Stimulated activated CD8-positive, alpha-beta memory T cell treated with anti-CD3 and anti-CD28 coated beads, Interleukin-12 subunit alpha, Interleukin-12 subunit beta, amount 100 ng/mL, for 1 hour (primary cell): ENCODE results near the gene EHD4.

Source experiments
- DNase-seq: peaks from one replicate; pipeline ENCODE4 v3.0.0-alpha.2; 2020; ENCODE audit warnings: low read depth

EHD4 gene

DNA sequence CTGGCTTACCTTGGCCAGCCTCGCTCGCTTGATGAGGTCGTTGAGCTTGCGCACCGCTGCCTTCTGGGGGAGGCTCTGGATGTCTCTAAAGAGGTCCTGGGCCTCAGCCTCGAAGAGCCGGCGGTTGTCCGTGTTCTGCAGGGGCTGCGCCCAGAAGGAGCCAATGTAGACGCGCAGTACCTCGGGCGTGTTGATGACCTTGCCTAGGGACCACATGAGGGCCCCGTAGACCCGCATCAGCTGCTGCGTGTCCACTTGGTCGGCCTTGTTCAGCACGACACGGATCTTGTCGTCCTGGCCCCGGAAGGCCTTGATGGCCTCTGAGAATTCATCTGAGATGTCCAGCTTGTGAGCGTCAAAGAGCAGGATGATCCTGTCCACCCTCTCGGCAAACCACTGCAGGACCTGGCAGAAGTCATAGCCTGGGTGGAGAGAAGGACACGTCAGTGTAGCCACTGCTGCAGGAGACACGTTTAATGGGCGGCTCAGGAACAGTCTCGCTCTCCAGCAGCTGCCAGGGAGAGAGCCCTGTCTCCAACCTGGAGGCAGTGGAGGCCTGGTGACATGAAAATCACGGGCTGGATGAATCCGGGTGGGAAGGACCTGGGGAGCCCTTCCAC is 53.0 kb downstream of the EHD4 start:
- no peak for DNase-seq

GRCh38 chr15:41918506-41919126 is 53.7 kb downstream of the EHD4 start:
- no peak for DNase-seq

- DNase-seq, result no peak
These were observed 54.5 kb downstream of the EHD4 start for GRCh38 chr15:41917767-41918430.

DNA sequence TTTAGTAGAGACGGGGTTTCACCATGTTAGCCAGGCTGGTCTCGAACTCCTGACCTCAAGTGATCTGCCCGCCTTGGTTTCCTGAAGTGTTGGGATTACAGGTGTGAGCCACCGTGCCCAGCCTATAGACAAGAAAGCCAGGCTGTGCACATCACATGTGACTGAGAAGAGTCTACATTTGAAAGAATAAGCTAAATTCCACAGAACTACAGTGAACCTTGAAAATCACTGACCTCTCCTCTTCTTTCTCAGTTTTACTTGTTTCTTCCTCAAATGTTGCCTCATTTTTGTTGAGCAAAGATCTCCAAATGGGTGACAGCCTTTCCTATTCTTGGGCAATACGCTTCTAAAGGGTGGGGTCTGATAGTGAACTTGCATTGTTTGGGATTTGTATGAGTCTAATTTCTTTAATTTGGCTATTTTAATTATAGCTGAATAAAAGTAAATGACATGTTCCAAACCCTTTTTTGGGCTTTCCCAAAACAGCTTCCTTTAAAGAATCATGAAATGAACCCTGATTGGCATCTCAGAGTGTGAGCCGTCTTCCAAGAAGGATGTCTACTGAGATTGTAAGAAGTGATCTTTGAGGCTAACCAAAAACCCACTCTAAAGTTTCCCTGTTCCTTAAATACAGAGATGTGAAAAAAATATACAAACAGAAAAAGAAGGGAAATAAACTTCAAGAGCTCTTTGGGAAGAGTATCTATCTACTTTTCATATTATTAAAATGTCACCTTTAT is 56.9 kb downstream of the EHD4 start:
- DNase-seq, result no peak

DNA sequence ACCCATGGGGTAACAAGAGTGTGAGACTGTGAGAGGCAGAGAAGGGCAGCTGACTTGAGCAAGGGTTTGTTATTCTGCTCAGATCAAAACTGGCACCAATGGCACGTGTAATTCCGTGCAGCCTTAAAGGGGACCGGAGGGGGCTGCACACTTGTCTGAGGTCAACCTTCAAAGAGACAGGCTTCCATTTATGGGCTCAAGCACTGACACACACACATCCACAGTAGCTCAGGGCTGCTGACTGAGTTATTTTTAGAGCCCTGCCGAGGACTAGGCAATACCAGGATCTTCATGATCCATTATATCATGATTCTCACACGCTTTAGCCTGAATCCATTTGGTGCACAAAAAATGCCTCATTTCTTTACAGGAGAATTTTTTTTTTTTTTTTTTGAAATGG is 57.9 kb downstream of the EHD4 start:
- DNase-seq, result no peak

- no peak for DNase-seq
These were observed 59.1 kb downstream of the EHD4 start for GRCh38 chr15:41913256-41913655.

DNA sequence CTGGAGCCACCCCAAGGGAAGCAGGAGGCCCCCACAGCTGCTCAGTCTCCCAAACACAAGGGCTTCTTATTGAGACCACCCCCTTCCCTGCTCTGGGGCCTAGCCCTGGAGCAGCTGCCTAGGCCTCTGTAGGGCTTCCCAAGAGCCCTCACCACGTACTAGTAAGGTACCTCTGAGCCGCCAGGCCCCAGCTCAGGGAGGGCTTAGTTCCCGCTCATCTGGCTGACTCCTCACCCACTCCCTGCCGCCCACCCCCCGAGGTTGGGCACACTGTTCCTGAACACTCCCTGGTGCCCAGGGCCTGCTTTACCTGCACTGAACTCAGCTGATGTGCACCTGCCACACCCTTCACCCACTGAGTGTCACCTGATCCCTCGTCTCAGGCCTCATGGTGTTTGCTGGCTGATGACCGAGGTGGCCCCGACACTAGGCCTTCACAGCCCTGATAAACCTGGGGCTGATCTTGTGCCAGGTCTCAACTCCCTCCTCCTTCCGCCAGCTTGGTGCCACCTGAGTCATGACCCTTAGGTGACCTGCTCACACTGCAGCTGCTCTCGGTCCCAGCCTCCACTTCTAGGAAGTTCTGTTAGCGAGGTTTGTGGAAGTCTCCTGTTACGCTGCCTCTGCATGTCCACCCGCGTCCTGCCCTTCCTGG is 60.5 kb downstream of the EHD4 start:
- no peak for DNase-seq

DNA sequence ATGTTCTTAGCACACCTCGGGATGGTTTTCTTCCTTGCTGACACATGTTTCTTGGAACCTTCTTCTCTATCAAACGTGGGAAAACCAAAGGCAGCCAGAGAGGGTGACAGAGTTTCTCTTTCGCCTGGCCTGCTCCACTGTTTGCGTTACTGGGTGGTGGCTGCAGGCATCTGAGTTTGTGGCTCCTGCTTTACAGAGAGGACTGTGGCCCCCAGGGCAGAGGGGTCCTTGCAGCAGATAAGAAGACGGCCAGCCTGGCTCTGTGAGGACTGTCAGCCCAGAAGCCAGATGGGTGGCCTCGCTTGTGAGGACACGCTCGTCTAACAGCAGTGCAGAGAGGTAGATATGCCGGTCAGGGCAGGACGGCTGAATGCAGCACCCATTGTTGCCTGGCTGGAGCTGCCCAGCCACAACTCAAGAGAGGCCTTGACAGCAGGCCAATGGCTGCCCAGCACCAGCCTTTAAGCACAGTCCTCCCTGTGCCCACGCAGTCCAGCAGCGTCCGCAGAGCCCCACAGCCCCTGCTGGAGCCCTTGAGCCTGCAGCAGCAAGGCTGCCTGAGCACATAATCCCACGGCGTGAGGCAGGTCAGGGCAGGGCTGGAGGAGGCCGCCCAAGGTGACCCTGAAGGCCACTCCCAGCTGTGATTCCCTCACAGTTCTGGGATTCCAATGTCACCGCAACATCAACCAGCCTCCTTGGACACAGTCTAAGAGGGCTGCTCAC is 63.5 kb downstream of the EHD4 start:
- no peak for DNase-seq

DNA sequence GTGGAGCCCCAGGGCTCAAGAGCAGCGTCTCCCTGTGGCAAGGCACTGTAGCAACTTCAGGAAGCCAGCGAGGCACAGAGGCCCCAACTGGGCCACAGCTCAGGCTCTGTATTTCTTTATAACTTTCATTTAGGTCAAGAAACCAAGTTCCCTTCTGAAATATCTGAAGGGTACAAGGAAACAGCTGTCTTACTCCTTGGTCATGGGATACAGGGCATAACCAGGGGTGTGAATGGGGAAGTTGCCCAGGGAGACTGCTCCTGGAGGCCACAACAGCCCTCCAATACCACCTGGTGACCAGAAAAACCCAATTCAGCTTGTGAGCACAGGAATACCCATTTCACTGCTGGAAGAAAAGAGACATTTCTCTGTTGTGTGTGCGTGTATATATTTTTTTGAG is 65.2 kb downstream of the EHD4 start:
- DNase-seq, result no peak

- no peak for DNase-seq
These were observed 65.7 kb downstream of the EHD4 start for GRCh38 chr15:41906608-41907007.

- no peak for DNase-seq
These were observed 67.1 kb downstream of the EHD4 start for GRCh38 chr15:41905036-41905793.

DNA sequence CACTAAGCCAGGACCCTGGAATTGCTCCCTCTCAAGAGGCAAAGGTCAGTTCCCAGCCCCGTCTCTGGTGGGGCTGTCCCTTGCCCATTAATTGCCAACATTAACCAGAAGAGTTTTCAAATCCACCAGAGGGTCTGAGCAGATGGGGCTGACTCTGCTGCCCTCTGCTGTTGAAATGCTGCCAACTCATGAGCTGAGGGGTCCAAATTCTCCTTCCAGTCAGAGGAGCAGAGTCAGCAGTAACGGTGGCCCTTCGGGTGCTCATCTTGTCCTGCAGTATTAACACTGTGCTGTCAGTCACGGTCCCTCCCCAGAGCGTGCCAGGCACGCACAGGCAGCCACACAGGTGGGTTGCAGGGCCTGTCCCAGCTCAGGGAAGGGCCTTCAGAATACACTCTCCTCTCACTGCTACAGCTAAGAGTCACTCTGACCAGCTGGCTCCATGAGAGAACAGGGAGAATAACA is 67.8 kb downstream of the EHD4 start:
- peak; percentile 66 for DNase-seq

DNA sequence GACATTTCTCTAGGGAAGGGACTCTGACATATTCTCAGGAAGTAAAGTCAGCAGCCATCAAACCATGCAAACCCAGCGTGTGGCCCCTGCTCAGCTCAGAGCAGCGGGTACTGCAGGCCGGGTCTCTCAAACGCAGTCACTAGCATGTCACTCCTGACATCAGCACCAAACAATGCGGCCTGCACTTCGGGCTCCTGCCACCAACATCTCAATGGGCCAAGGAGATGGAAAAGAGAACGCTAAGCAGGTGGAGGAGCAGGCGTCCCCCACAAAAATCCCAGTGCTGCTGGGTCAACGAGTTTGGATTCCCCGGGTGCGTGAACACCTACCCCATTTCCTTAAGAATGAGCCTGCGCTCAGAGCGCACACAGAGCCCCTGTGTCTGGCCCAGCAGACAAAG is 68.6 kb downstream of the EHD4 start:
- no peak for DNase-seq

DNA sequence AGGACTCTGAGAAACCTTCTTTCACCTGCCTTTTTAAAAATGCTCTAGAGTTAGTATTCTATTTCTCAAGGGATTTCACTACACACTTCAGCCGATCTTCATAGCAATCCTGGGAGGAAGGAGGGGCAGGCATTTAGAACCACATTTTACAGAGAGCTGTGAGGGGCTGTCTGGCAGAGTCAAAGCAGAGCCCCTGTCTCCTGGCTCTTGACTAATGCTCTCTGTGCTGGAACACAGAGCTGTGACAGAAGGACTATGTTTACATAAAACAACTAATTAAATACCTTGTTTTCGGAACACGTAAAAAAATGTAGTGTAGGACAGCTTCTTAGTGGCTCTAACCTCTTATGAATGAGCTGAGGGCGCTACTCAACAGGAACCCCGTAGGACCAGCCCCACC is 70.9 kb downstream of the EHD4 start:
- DNase-seq, result no peak

DNA sequence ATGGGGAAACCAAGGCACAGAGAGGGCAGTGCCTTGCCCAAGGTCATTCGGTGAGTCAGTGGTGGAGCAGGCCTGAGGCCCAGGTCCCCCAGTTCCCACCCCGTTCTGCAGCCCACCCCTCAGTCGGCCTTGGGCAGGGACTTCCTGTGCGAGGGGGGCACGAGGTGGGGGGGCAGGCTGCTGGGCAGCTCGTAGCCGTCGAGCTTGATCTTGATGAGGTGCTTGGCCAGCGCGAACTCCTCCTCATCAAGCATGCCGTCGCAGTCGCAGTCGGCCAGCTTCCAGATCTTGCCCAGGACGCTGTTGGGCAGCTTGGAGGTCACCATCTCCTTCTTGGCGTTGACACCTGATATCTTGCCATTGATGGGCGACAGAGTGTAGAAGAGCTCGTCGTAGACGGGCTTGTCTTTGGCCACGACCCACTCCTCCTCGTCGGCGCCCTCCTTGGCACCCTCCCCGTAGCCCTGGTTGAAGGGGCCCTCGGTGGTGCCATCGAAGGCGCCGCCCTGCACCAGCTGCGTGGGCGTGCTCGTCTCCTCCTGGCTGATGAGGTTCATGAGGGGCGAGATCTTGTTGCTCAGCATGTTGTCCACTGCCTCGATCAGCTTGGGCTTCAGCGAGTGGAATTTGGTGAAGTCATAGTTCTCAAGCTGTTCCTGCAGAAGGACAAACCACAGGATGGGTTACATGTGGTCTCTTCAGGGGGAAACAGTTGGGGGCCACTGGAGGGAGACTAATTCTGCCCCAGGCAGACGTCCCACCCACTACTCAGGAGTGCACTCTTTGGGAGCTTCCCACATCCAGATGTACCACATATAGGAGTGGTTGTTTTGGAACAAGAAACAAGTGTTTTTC is 71.6 kb downstream of the EHD4 start:
- no peak for DNase-seq

DNA sequence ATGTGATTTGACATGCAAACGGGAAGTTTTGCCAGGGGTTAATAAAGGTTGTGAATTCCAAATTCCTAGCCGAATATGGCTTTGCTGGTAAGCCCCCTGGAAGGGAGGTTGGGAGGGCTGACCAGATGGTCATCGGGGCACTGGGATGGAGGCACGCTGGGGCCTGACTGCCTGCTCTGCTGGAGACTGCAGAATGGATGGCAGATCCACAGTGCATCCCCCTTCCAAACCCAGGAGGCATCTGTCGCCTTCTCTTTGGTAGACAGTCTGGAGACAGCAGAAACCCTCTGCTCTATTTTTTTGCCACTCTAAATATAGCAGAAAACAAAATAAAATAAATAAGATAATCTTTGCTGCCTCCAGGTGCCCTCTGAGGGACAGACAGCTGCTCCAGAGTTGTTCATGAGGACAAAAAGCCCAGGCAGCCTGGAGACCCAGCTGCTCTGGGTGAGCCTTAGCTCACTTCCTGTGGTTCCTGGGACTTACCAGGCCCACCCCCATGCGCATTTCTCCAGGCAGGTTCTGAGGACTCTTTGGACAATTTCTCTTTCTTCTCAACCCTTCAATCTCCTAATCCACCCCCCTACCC is 72.4 kb downstream of the EHD4 start:
- DNase-seq, result no peak

DNA sequence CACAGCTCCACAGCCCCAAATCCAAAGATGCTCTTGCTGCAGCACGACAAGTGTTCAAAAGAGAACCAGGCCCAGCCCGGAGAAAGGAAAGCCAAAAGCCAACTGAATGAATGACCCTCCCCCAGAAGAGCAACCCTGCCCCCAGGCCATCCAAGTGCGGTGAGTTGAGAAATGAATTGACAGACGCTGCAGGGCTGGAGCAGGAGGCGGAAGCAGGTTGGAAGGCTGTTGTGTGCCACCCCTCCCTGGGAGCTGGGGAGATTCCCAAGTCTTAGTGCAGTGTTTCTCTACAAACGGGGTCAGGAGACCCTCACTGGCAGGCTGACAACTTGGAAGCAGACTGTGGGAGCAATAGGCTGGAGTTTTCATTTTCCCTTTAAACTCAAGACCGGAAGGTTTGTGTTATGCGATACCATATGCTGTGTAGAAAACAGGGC is 75.0 kb downstream of the EHD4 start:
- DNase-seq, result no peak

DNA sequence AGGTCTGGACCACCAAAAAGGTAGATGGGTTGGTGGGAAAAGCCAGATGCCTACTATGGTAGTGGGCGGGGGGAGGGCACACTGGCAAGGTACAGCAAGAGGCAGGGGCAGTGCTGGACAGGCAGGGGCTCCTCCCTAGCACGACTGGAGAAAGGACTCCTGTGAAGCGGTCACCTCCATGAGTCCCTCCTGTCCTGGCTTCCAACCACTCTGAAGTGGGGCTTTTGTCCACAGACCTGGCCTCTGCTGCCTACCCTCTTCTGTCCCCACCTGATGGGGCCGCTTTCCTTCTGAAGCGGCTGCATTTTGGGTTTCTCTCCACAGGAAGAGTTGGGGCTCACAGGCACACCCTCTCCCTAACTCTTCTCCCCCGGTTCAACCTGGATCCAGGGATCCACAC is 75.8 kb downstream of the EHD4 start:
- DNase-seq, result no peak

- DNase-seq, result no peak
These were observed 76.4 kb downstream of the EHD4 start for GRCh38 chr15:41895957-41896356.

GRCh38 chr15:41895491-41895890 is 76.9 kb downstream of the EHD4 start:
- DNase-seq, result no peak
